ENCODE measurements around the gene PTPN14.

The PTPN14 gene

GRCh38 chr1:214341459-214341858 is 209.9 kb downstream of the PTPN14 start:
- no peak for TF ChIP-seq CTCF (IDR thresholded peaks at IDR 0.05; ENCODE audit: borderline replicate concordance, control extremely low read depth, extremely low read depth, insufficient read depth, missing control alignments)
- DNase-seq (ENCODE audit: low spot score) = no peak
- in situ Hi-C loops (cut with MboI; ENCODE audit: low sequenced_read_pairs, unreplicated experiment) = no loop called here

GRCh38 chr1:214338212-214338611 is 213.2 kb downstream of the PTPN14 start:
- no peak for DNase-seq (ENCODE audit: low spot score)
- no peak for TF ChIP-seq CTCF (IDR thresholded peaks at IDR 0.05; ENCODE audit: borderline replicate concordance, control extremely low read depth, extremely low read depth, insufficient read depth, missing control alignments)
- in situ Hi-C loops (cut with MboI; ENCODE audit: low sequenced_read_pairs, unreplicated experiment) = loop anchor here (10.0 kb wide), 1 partner anchor 247 kb away; no protein-coding TSS in a partner anchor

GRCh38 chr1:214337511-214337910 is 213.9 kb downstream of the PTPN14 start:
- TF ChIP-seq CTCF (IDR thresholded peaks at IDR 0.05; ENCODE audit: borderline replicate concordance, control extremely low read depth, extremely low read depth, insufficient read depth, missing control alignments) = no peak
- DNase-seq (ENCODE audit: low spot score) = no peak
- in situ Hi-C loops (cut with MboI; ENCODE audit: low sequenced_read_pairs, unreplicated experiment) = loop anchor here (10.0 kb wide), 1 partner anchor 247 kb away; no protein-coding TSS in a partner anchor

- in situ Hi-C loops (cut with MboI; ENCODE audit: low sequenced_read_pairs, unreplicated experiment) = loop anchor here (10.0 kb wide), 1 partner anchor 248 kb away; no protein-coding TSS in a partner anchor
- no peak for TF ChIP-seq CTCF (IDR thresholded peaks at IDR 0.05; ENCODE audit: borderline replicate concordance, control extremely low read depth, extremely low read depth, insufficient read depth, missing control alignments)
- no peak for DNase-seq (ENCODE audit: low spot score)
Observed at GRCh38 chr1:214337015-214337414, 214.4 kb downstream of the PTPN14 start.

- TF ChIP-seq CTCF (IDR thresholded peaks at IDR 0.05; ENCODE audit: borderline replicate concordance, control extremely low read depth, extremely low read depth, insufficient read depth, missing control alignments) = no peak
- DNase-seq (ENCODE audit: low spot score) = no peak
- in situ Hi-C loops (cut with MboI; ENCODE audit: low sequenced_read_pairs, unreplicated experiment) = loop anchor here (10.0 kb wide), 1 partner anchor 249 kb away; no protein-coding TSS in a partner anchor
Observed at GRCh38 chr1:214335567-214335966, 215.8 kb downstream of the PTPN14 start.

- peak; percentile 78 for TF ChIP-seq CTCF (IDR thresholded peaks at IDR 0.05; ENCODE audit: borderline replicate concordance, control extremely low read depth, extremely low read depth, insufficient read depth, missing control alignments)
- DNase-seq (ENCODE audit: low spot score) = peak; percentile 64
- in situ Hi-C loops (cut with MboI; ENCODE audit: low sequenced_read_pairs, unreplicated experiment) = loop anchor here (10.0 kb wide), 1 partner anchor 252 kb away; no protein-coding TSS in a partner anchor
Observed at GRCh38 chr1:214332946-214333798, 218.2 kb downstream of the PTPN14 start.
